H9 (cell line): ENCODE measurements around the gene TXNRD1. TPM values are rescaled to one million over a fixed set of nuclear protein-coding genes. Genes with fewer than 3 reads are reported as not detected.

Source experiments
- DNase-seq: peaks from one replicate; pipeline ENCODE4 v3.0.0-alpha.2; 2017
- H2AFZ ChIP-seq: one replicate; pipeline ENCODE4 v1.6.1; 2013; ENCODE audit warnings: mild to moderate bottlenecking, low read length, control low read depth, moderate library complexity
- H2AK5ac ChIP-seq: 2 replicates; pipeline ENCODE4 v1.6.1; 2013; ENCODE audit warnings: low read length, control low read depth, mixed read lengths; ENCODE audit not compliant: insufficient read length
- H2BK120ac ChIP-seq: one replicate; pipeline ENCODE4 v1.6.1; 2013; ENCODE audit warnings: low read depth, mild to moderate bottlenecking, low read length, control low read depth, inconsistent platforms; ENCODE audit not compliant: poor library complexity, severe bottlenecking
- H2BK12ac ChIP-seq: 2 replicates; pipeline ENCODE4 v1.6.1; 2013; ENCODE audit warnings: low read length, control low read depth, mixed read lengths, low read depth; ENCODE audit not compliant: insufficient read length
- H2BK15ac ChIP-seq: 2 replicates; pipeline ENCODE4 v1.6.1; 2013; ENCODE audit warnings: low read depth, low read length, control low read depth
- H2BK20ac ChIP-seq: one replicate; pipeline ENCODE4 v1.6.1; 2013; ENCODE audit warnings: low read depth, mild to moderate bottlenecking, low read length, control low read depth, inconsistent platforms; ENCODE audit not compliant: poor library complexity, severe bottlenecking
- H2BK5ac ChIP-seq: 2 replicates; pipeline ENCODE4 v1.6.1; 2013; ENCODE audit warnings: low read length, control low read depth, mixed read lengths; ENCODE audit not compliant: insufficient read length
- H3K14ac ChIP-seq: 2 replicates; pipeline ENCODE4 v1.6.1; 2013; ENCODE audit warnings: low read length, control low read depth; ENCODE audit not compliant: insufficient read depth
- H3K18ac ChIP-seq: 2 replicates; pipeline ENCODE4 v1.6.1; 2013; ENCODE audit warnings: low read depth, mild to moderate bottlenecking, mixed read lengths, low read length, control low read depth; ENCODE audit not compliant: insufficient read length
- H3K23ac ChIP-seq: 2 replicates; pipeline ENCODE4 v1.6.1; 2013; ENCODE audit warnings: low read length, control low read depth, mixed read lengths, low read depth; ENCODE audit not compliant: insufficient read length
- H3K23me2 ChIP-seq: 2 replicates; pipeline ENCODE4 v1.6.1; 2013; ENCODE audit warnings: low read depth, mild to moderate bottlenecking, mixed read lengths, low read length, control low read depth; ENCODE audit not compliant: insufficient read length, poor library complexity, severe bottlenecking
- H3K27ac ChIP-seq: 2 replicates; pipeline ENCODE4 v1.5.1; 2013; ENCODE audit warnings: low read length, control low read depth, mixed read lengths, low read depth; ENCODE audit not compliant: insufficient read length
- H3K27me3 ChIP-seq: 2 replicates; pipeline ENCODE4 v1.6.1; 2013; ENCODE audit warnings: low read length, control low read depth, inconsistent platforms; ENCODE audit not compliant: insufficient read depth
- H3K4ac ChIP-seq: 2 replicates; pipeline ENCODE4 v1.6.1; 2013; ENCODE audit warnings: low read depth, mild to moderate bottlenecking, control low read depth, inconsistent platforms, low read length, moderate library complexity
- H3K4me1 ChIP-seq: 2 replicates; pipeline ENCODE4 v1.6.1; 2013; ENCODE audit warnings: low read length, control low read depth, inconsistent platforms; ENCODE audit not compliant: insufficient read depth
- H3K4me2 ChIP-seq: 2 replicates; pipeline ENCODE4 v1.6.1; 2013; ENCODE audit warnings: low read length, control low read depth, mixed read lengths; ENCODE audit not compliant: insufficient read length, insufficient read depth
- H3K56ac ChIP-seq: 2 replicates; pipeline ENCODE4 v1.6.1; 2013; ENCODE audit warnings: low read depth, mild to moderate bottlenecking, mixed read lengths, low read length, control low read depth; ENCODE audit not compliant: insufficient read length
- H3K79me1 ChIP-seq: 2 replicates; pipeline ENCODE4 v1.6.1; 2013; ENCODE audit warnings: low read depth, mild to moderate bottlenecking, moderate library complexity, low read length, control low read depth, inconsistent platforms; ENCODE audit not compliant: insufficient read depth, poor library complexity, severe bottlenecking
- H3K79me2 ChIP-seq: 2 replicates; pipeline ENCODE4 v1.6.1; 2013; ENCODE audit warnings: low read length, control low read depth, inconsistent platforms; ENCODE audit not compliant: insufficient read depth
- H3K9ac ChIP-seq: 2 replicates; pipeline ENCODE4 v1.6.1; 2013; ENCODE audit warnings: low read length, control low read depth, mixed read lengths; ENCODE audit not compliant: insufficient read length; ENCODE audit errors: extremely low read depth
- H3K9me3 ChIP-seq: one replicate; pipeline ENCODE4 v1.6.1; 2013; ENCODE audit warnings: low read depth, low read length, inconsistent platforms; ENCODE audit not compliant: control insufficient read depth
- H3T11ph ChIP-seq: one replicate; pipeline ENCODE4 v1.6.1; 2013; ENCODE audit warnings: mild to moderate bottlenecking, low read length, control low read depth, inconsistent platforms
- H4K20me1 ChIP-seq: one replicate; pipeline ENCODE4 v1.6.1; 2013; ENCODE audit not compliant: control insufficient read depth, insufficient read length, insufficient read depth
- H4K5ac ChIP-seq: 2 replicates; pipeline ENCODE4 v1.6.1; 2013; ENCODE audit warnings: low read depth, mild to moderate bottlenecking, mixed read lengths, low read length, control low read depth; ENCODE audit not compliant: insufficient read length
- H4K8ac ChIP-seq: replicated peaks from 2 replicates; pipeline ENCODE4 v1.6.1; 2013; ENCODE audit warnings: low read length, control low read depth, mixed read lengths, low read depth; ENCODE audit not compliant: insufficient read length
- H4K91ac ChIP-seq: 2 replicates; pipeline ENCODE4 v1.6.1; 2013; ENCODE audit warnings: low read depth, mild to moderate bottlenecking, moderate library complexity, mixed read lengths, low read length, control low read depth; ENCODE audit not compliant: insufficient read length
- H3K27ac Mint-ChIP-seq, 3 experiments: 2 replicates in 2 of 3; 3 replicates in 1 of 3; pipeline ENCODE4 v1.8.0; 2020 to 2021; ENCODE audit warnings: mixed read lengths in 3 of 3, mild to moderate bottlenecking in 1 of 3, moderate library complexity in 1 of 3
- H3K27me3 Mint-ChIP-seq: 2 replicates; pipeline ENCODE4 v1.8.0; 2021; ENCODE audit warnings: low read depth, mild to moderate bottlenecking, moderate library complexity, mixed read lengths
- H3K36me3 Mint-ChIP-seq, 3 experiments: 2 replicates in 2 of 3; 3 replicates in 1 of 3; pipeline ENCODE4 v1.8.0; 2020 to 2021; ENCODE audit warnings: low read depth in 3 of 3, mixed read lengths in 3 of 3; ENCODE audit not compliant: insufficient read depth in 1 of 3
- H3K4me1 Mint-ChIP-seq, 2 experiments: 2 replicates each; pipeline ENCODE4 v1.8.0; 2020; ENCODE audit warnings: mixed read lengths in 2 of 2
- H3K4me3 Mint-ChIP-seq, 2 experiments: 2 replicates in 1 of 2; 3 replicates in 1 of 2; pipeline ENCODE4 v1.8.0; 2020 to 2021; ENCODE audit warnings: mild to moderate bottlenecking in 2 of 2, mixed read lengths in 2 of 2, moderate library complexity in 1 of 2
- H3K9me3 Mint-ChIP-seq, 2 experiments: 2 replicates in 1 of 2; 3 replicates in 1 of 2; pipeline ENCODE4 v1.8.0; 2020; ENCODE audit warnings: mild to moderate bottlenecking in 2 of 2, mixed read lengths in 2 of 2, moderate library complexity in 1 of 2
- WGBS: extraction: QIAGEN DNeasy Blood & Tissue Kit; methylation state at CpG from one replicate; pipeline ENCODE4 v1.1.7; 2013; ENCODE audit warnings: missing lambda C conversion rate, low lambda C conversion rate, mixed read lengths; ENCODE audit not compliant: insufficient read length; ENCODE audit errors: extremely low coverage; 5-methylcytosine and 5-hydroxymethylcytosine counted together
- total RNA-seq: library from RNA; stranded (reverse); gene quantifications from 2 replicates; pipeline ENCODE4 v1.2.1, GENCODE V29; 2021
- TF ChIP-seq, protein P1 (sequence below): fragments of 200-600 bp; sonication (generic); conservative IDR thresholded peaks from 3 replicates; pipeline ENCODE4 v1.8.0; 2021; ENCODE audit warnings: antibody characterized with exemption, mild to moderate bottlenecking

TXNRD1 gene
- total RNA-seq, 1 experiment from 2014 or later: 100 TPM

- peak overlapping the region; percentile 87 for H2BK5ac ChIP-seq
- H4K8ac ChIP-seq: no peak overlapping the region
- no peaks in the 10 kb centered on the region for H3K9me3 ChIP-seq
- H3T11ph ChIP-seq: no peak overlapping the region
- H3K27ac ChIP-seq: no peak overlapping the region
- no peak overlapping the region for H2BK12ac ChIP-seq
- 0 out of 2 replicates have a peak overlapping the region, but pooled peaks have one; percentile 89 for H2BK15ac ChIP-seq
- H3K79me2 ChIP-seq: peaks cover 12% of the 10 kb centered on the region; the same call in 1 of the 2 replicates
- H3K14ac ChIP-seq: no peak overlapping the region
- Mint-ChIP-seq H3K27me3 (no peaks in the 10 kb centered on the region), H3K36me3 (peaks cover 20 to 52% (median 43%) of the 10 kb centered on the region in 3 experiments), H3K9me3 (no peaks in the 10 kb centered on the region), H3K4me1 (peaks cover 21 to 24% of the 10 kb centered on the region in 2 experiments), H3K4me3 (peak overlapping the region in 1 of 2 experiments; percentile 30; a peak in 1 of 5 replicates), H3K27ac (peak overlapping the region; percentile 31 to 90 (median 49); a peak in 4 of 7 replicates)
- H3K9ac ChIP-seq: no peak overlapping the region
- H2AK5ac ChIP-seq: no peak overlapping the region
- no peak overlapping the region for H3K18ac ChIP-seq
- no peak overlapping the region for H2AFZ ChIP-seq
- no peak overlapping the region for H2BK20ac ChIP-seq
- no peak overlapping the region for H4K5ac ChIP-seq
- WGBS: no CpG with 5 or more reads among the region's 4 CpGs
- TF ChIP-seq, protein P1, sequence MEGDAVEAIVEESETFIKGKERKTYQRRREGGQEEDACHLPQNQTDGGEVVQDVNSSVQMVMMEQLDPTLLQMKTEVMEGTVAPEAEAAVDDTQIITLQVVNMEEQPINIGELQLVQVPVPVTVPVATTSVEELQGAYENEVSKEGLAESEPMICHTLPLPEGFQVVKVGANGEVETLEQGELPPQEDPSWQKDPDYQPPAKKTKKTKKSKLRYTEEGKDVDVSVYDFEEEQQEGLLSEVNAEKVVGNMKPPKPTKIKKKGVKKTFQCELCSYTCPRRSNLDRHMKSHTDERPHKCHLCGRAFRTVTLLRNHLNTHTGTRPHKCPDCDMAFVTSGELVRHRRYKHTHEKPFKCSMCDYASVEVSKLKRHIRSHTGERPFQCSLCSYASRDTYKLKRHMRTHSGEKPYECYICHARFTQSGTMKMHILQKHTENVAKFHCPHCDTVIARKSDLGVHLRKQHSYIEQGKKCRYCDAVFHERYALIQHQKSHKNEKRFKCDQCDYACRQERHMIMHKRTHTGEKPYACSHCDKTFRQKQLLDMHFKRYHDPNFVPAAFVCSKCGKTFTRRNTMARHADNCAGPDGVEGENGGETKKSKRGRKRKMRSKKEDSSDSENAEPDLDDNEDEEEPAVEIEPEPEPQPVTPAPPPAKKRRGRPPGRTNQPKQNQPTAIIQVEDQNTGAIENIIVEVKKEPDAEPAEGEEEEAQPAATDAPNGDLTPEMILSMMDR: no peak
- DNase-seq: no peak
- H3K4me1 ChIP-seq: no peaks in the 10 kb centered on the region
- peaks cover 5% of the 10 kb centered on the region for H3K79me1 ChIP-seq
- H3K4ac ChIP-seq: no peak overlapping the region; the same call in 1 of the 2 replicates
- H4K91ac ChIP-seq: no peak overlapping the region
- H3K23me2 ChIP-seq: no peaks in the 10 kb centered on the region
- H2BK120ac ChIP-seq: no peak overlapping the region
- H3K23ac ChIP-seq: no peak overlapping the region
- no peak overlapping the region for H3K4me2 ChIP-seq
- no peak overlapping the region for H3K56ac ChIP-seq
- no peaks in the 10 kb centered on the region for H3K27me3 ChIP-seq
- no peaks in the 10 kb centered on the region for H4K20me1 ChIP-seq
These were observed 93.9 kb downstream of the TXNRD1 start for GRCh38 chr12:104309446-104309993.
